CD4-positive, alpha-beta T cell (primary cell): ENCODE data around the gene DARS1. TPM values are rescaled to one million over a fixed set of nuclear protein-coding genes. Genes with fewer than 3 reads are reported as not detected.

Experiments
- ATAC-seq: fragments of 200-7000 bp; cut with Tn5 transposase; one replicate; pipeline ENCODE4 v1.10.0; 2022; ENCODE audit warnings: mild to moderate bottlenecking; ENCODE audit not compliant: poor library complexity
- CTCF ChIA-PET: fragments of 350-600 bp; sonication (Branson Sonifier 250); formaldehyde crosslinking; loops from one replicate; lab custom pipeline; 2021; ENCODE audit warnings: antibody characterized with exemption, inconsistent platforms; lab: Charles Lee
- POLR2A ChIA-PET: fragments of 350-600 bp; sonication (Branson Sonifier 250); formaldehyde crosslinking; loops from one replicate; lab custom pipeline; 2021; ENCODE audit warnings: antibody characterized with exemption, inconsistent platforms; lab: Charles Lee
- DNase-seq, 14 experiments: peaks; one replicate each; pipeline ENCODE4 v3.0.0-alpha.2; 2013 to 2020; ENCODE audit warnings: mixed read lengths in 2 of 14
- H3K27ac ChIP-seq, 2 donors: one replicate each; pipeline versions ENCODE4 v1.5.1 to v1.7.0; 2013; ENCODE audit warnings: low read length in 2 of 2, low read depth in 1 of 2, mild to moderate bottlenecking in 1 of 2
- H3K27me3 ChIP-seq, 2 experiments: 1 replicate in 1 of 2; 2 replicates in 1 of 2; pipeline versions ENCODE4 v1.6.1 to v1.7.0; 2013; ENCODE audit warnings: low read length in 2 of 2, control low read depth in 1 of 2, mild to moderate bottlenecking in 1 of 2, moderate library complexity in 1 of 2; ENCODE audit not compliant: insufficient read depth in 2 of 2, control insufficient read depth in 1 of 2
- H3K36me3 ChIP-seq: one replicate; pipeline ENCODE4 v1.6.1; 2013; ENCODE audit warnings: low read length, control low read depth; ENCODE audit not compliant: insufficient read depth
- H3K4me1 ChIP-seq: one replicate; pipeline ENCODE4 v1.6.1; 2013; ENCODE audit warnings: low read length, control low read depth; ENCODE audit not compliant: insufficient read depth
- H3K4me3 ChIP-seq: one replicate; pipeline ENCODE4 v1.5.1; 2013; ENCODE audit warnings: mild to moderate bottlenecking, low read length, moderate library complexity
- H3K9me3 ChIP-seq, 2 experiments: 1 replicate in 1 of 2; 2 replicates in 1 of 2; pipeline versions ENCODE4 v1.6.1 to v1.7.0; 2013; ENCODE audit warnings: low read length in 2 of 2, mild to moderate bottlenecking in 2 of 2, control low read depth in 1 of 2, moderate library complexity in 1 of 2; ENCODE audit not compliant: control insufficient read depth in 1 of 2, insufficient read depth in 1 of 2
- H3K27ac Mint-ChIP-seq: one replicate; pipeline ENCODE4 v1.8.0; 2020; ENCODE audit warnings: mixed read lengths
- H3K27me3 Mint-ChIP-seq: one replicate; pipeline ENCODE4 v1.8.0; 2021; ENCODE audit warnings: mixed read lengths
- H3K36me3 Mint-ChIP-seq: one replicate; pipeline ENCODE4 v1.8.0; 2021; ENCODE audit warnings: low read depth, mixed read lengths
- H3K4me1 Mint-ChIP-seq: one replicate; pipeline ENCODE4 v1.8.0; 2021; ENCODE audit warnings: low read depth, mixed read lengths
- H3K4me3 Mint-ChIP-seq: one replicate; pipeline ENCODE4 v1.8.0; 2020; ENCODE audit warnings: mild to moderate bottlenecking, mixed read lengths
- H3K9me3 Mint-ChIP-seq: one replicate; pipeline ENCODE4 v1.8.0; 2020; ENCODE audit warnings: mixed read lengths
- CTCF ChIP-seq: fragments of 200-600 bp; IDR thresholded peaks from one replicate; pipeline ENCODE4 v1.8.0; 2022; ENCODE audit warnings: antibody characterized with exemption, mild to moderate bottlenecking
- intact Hi-C, 2 experiments: fragments of 100-400 bp; cut with DNase I in 1 of 2; cut with micrococcal nuclease in 1 of 2; formaldehyde crosslinking; loops; one replicate each; pipeline versions ENCODE4 v1.15.1 to v1.9.0; 2023 to 2025; cut with DNase I, micrococcal nuclease
- total RNA-seq, 174 experiments: library from RNA in 2 of 174; stranded (reverse) in 2 of 174; gene quantifications; one replicate each; pipeline ENCODE4 v1.2.3 and lab custom pipeline; 2021 to 2026

Gene DARS1
- total RNA-seq, 2 experiments from 2014 or later, result 38.2 to 41.7 TPM

DNA sequence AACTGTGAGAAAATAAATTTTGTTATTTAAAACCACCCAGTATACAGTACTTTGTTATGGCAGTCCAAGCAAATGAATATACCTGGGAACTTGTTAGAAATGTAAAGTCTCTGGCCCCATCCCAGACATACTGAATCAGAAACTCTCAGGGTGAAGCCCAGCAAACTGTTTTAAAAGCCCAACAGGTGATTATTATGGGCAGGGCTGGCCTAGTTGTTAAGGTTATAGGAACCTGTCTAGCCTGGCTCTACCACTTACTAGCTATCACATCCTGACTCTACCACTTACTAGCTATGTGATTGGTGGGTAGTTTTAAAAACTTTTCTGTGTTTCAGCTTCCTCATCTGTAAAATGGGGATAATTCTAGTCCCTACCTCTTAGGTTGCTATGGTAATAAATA lies 8.0 kb upstream of the DARS1 start:
- no peak overlapping the region for H3K4me3 Mint-ChIP-seq
- DNase-seq (no peak), ATAC-seq (no peak)
- POLR2A ChIA-PET, result no interaction called here
- no peaks in the 10 kb centered on the region for H3K9me3 ChIP-seq
- peaks cover 4% of the 10 kb centered on the region for H3K4me1 ChIP-seq
- peaks cover 5% of the 10 kb centered on the region for H3K4me1 Mint-ChIP-seq
- no peak overlapping the region for H3K4me3 ChIP-seq
- H3K36me3 Mint-ChIP-seq, result no peaks in the 10 kb centered on the region
- no peaks in the 10 kb centered on the region for H3K36me3 ChIP-seq
- no peaks in the 10 kb centered on the region for H3K27me3 Mint-ChIP-seq
- no peak overlapping the region for H3K27ac Mint-ChIP-seq
- no peaks in the 10 kb centered on the region for H3K27me3 ChIP-seq
- no peaks in the 10 kb centered on the region for H3K9me3 Mint-ChIP-seq
- H3K27ac ChIP-seq, result no peak overlapping the region
- TF ChIP-seq CTCF, result no peak
- intact Hi-C loops, result no loop called here
- CTCF ChIA-PET, result no interaction called here

DNA sequence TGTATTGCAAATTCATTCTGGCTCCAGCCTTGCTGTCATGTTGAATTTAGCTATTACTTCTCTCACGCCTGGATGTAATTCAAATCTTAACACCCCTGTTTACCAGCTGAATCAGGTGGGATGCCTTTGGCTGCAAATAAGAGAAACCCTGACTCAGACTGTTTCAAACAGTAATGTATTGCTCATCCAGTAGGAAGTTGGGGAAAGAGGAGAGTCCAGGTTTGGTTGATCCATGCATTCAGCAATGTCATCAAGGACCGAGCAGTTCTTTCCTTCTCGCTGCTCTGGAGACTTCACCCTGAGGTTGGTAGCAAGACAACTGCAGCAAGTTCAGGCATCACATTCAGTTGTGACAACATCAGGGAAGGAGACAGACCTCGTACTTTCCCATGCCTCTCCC lies 6.4 kb upstream of the DARS1 start:
- no peaks in the 10 kb centered on the region for H3K27me3 Mint-ChIP-seq
- no peak for TF ChIP-seq CTCF
- intact Hi-C loops, result no loop called here
- CTCF ChIA-PET, result interaction anchor here (1.3 kb wide), 1 partner anchor 11 kb away, joined by 3 read pairs; no protein-coding TSS in a partner anchor
- no peaks in the 10 kb centered on the region for H3K9me3 ChIP-seq
- H3K27me3 ChIP-seq, result no peaks in the 10 kb centered on the region
- H3K4me3 ChIP-seq, result no peak overlapping the region
- H3K4me3 Mint-ChIP-seq, result no peak overlapping the region
- POLR2A ChIA-PET, result no interaction called here
- no peak for ATAC-seq
- no peaks in the 10 kb centered on the region for H3K36me3 Mint-ChIP-seq
- peaks cover 8% of the 10 kb centered on the region for H3K4me1 Mint-ChIP-seq
- no peaks in the 10 kb centered on the region for H3K36me3 ChIP-seq
- H3K27ac ChIP-seq, result no peak overlapping the region
- no peak for DNase-seq
- H3K9me3 Mint-ChIP-seq, result no peaks in the 10 kb centered on the region
- no peaks in the 10 kb centered on the region for H3K4me1 ChIP-seq
- no peak overlapping the region for H3K27ac Mint-ChIP-seq

DNA sequence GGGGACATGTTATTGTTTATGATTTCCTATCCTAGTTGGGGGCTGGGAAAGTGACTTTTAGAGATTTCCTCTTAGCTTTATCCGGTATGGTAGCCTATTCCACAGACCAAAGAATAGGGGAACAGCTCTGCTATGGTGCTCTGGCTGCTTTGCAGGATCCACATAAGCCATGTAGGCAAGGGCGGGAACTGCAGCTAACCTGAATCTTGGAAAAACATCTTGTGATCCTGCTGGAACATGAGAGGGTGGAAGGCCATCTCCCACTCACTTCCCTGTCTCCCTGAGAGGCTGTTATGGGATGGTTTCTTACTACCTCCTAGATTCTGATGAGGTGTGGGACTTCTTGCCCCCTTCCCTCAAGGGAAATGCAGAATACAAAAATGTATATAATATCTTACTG lies 2.0 kb upstream of the DARS1 start:
- ChIA-PET POLR2A (no interaction called here), CTCF (no interaction called here)
- peaks cover 18% of the 10 kb centered on the region for H3K36me3 Mint-ChIP-seq
- peaks cover 2% of the 10 kb centered on the region for H3K36me3 ChIP-seq
- no peak for DNase-seq
- H3K4me1 Mint-ChIP-seq, result peaks cover 39% of the 10 kb centered on the region
- no peaks in the 10 kb centered on the region for H3K9me3 ChIP-seq
- no peak for ATAC-seq
- peak overlapping the region; percentile 99 for H3K4me3 Mint-ChIP-seq
- H3K27me3 ChIP-seq, result no peaks in the 10 kb centered on the region
- H3K27me3 Mint-ChIP-seq, result no peaks in the 10 kb centered on the region
- H3K27ac ChIP-seq, result no peak overlapping the region
- no peak for TF ChIP-seq CTCF
- no peak overlapping the region for H3K4me3 ChIP-seq
- H3K4me1 ChIP-seq, result peaks cover 7% of the 10 kb centered on the region
- H3K9me3 Mint-ChIP-seq, result no peaks in the 10 kb centered on the region
- intact Hi-C loops, result loop anchor here (5.0 kb wide), 3 partner anchors 110 to 390 kb away; partner anchors contain the start of genes CXCR4 (in 1 of the 2) and MCM6 (in 1 of the 2)
- H3K27ac Mint-ChIP-seq, result peak overlapping the region; percentile 99
